Measurements from ENCODE around the gene ZNF608. TPM values are rescaled to one million over a fixed set of nuclear protein-coding genes. Genes with fewer than 3 reads are reported as not detected.

Gene ZNF608
- total RNA-seq, 4 donors from 2014 or later, result 26.6 to 33.4 (median 29.5) TPM

DNA sequence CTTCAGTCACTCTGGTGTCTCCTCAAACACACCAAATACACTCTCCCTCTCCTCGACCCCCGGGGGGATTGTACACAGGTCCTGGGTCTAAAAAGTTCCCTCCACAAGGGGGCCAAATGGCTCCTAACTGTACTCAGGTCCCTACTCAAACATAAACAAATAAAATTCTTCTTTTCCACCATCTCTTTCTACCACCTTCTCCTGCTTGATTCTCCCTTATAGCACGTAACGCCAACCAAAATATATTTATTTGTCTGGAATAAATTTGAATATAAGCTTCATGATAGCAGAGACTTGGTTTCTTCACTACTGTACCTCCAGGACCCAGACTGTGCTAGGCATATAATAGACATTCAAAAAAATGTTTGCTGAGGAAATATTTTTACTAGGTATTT is 21.4 kb downstream of the ZNF608 start:
- 79% methylated on average over 4 of the region's 4 CpGs for WGBS
- Histone ChIP-seq H3K27me3 (no peaks in the 10 kb centered on the region), H3K9me3 (no peaks in the 10 kb centered on the region), H3K36me3 (no peaks in the 10 kb centered on the region), H3K4me3 (no peak overlapping the region), H3K27ac (replicated peaks in 1 of 4) (peak overlapping the region in 1 of 4 donors; percentile 18), H3K4me1 (peaks cover 12 to 66% (median 53%) of the 10 kb centered on the region in 4 donors)
- no peak for TF ChIP-seq POLR2A (IDR thresholded peaks at IDR 0.05; ENCODE audit: low read depth)
- TF ChIP-seq POLR2AphosphoS5 (IDR thresholded peaks at IDR 0.05), result no peak
- TF ChIP-seq CTCF (IDR thresholded peaks at IDR 0.05), result no peak
- no peak for TF ChIP-seq EP300 (IDR thresholded peaks at IDR 0.05)
- intact Hi-C loops (cut with DNase I), result no loop called here
- DNase-seq (ENCODE audit: extremely low spot score), result no peak

- no peak overlapping the region for H3K27ac ChIP-seq (replicated peaks in 1 of 4)
- H3K4me3 ChIP-seq, result no peak overlapping the region
- no peaks in the 10 kb centered on the region for H3K36me3 ChIP-seq
- H3K9me3 ChIP-seq, result no peaks in the 10 kb centered on the region
- DNase-seq (ENCODE audit: extremely low spot score), result no peak
- no peak for TF ChIP-seq POLR2A (IDR thresholded peaks at IDR 0.05; ENCODE audit: low read depth)
- no peak for TF ChIP-seq POLR2AphosphoS5 (IDR thresholded peaks at IDR 0.05)
- no peak for TF ChIP-seq EP300 (IDR thresholded peaks at IDR 0.05)
- no peak for TF ChIP-seq CTCF (IDR thresholded peaks at IDR 0.05)
- WGBS, result 83% methylated on average over 6 of the region's 6 CpGs
- peaks cover 7 to 68% (median 53%) of the 10 kb centered on the region in 4 donors for H3K4me1 ChIP-seq
- intact Hi-C loops (cut with DNase I), result no loop called here
- no peaks in the 10 kb centered on the region for H3K27me3 ChIP-seq
Observed at GRCh38 chr5:124724357-124725039, 21.9 kb downstream of the ZNF608 start.

DNA sequence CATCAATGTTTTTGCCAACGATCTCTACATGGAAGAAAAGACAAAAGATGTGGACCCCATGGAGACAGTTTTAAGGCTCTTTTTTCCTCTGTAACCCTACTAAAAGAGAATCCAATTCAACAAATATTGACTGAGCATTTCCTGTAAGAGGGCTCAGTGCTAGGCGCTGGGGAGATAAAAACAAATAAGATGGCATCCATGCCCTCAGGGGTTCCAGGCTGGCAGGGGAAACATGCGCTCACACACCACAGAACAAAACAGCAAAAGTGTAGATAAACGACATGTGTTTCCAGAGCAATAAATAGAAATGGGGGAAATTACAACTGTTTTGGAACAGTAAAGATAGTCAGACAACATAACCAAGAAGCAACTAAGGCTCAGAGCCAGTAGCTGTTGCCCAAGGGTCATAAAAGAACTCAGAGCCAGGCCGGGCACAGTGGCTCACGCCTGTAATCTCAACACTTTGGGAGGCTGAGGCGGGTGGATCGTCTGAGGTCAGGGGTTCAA is 25.2 kb downstream of the ZNF608 start:
- H3K27me3 ChIP-seq, result no peaks in the 10 kb centered on the region
- H3K36me3 ChIP-seq, result no peaks in the 10 kb centered on the region
- 80% methylated on average over 8 of the region's 8 CpGs for WGBS
- no peak for TF ChIP-seq EP300 (IDR thresholded peaks at IDR 0.05)
- no peak for TF ChIP-seq POLR2A (IDR thresholded peaks at IDR 0.05; ENCODE audit: low read depth)
- TF ChIP-seq POLR2AphosphoS5 (IDR thresholded peaks at IDR 0.05), result no peak
- TF ChIP-seq CTCF (IDR thresholded peaks at IDR 0.05), result no peak
- no peaks in the 10 kb centered on the region for H3K9me3 ChIP-seq
- intact Hi-C loops (cut with DNase I), result no loop called here
- no peak for DNase-seq (ENCODE audit: extremely low spot score)
- H3K27ac ChIP-seq (replicated peaks in 1 of 4), result peak overlapping the region in 1 of 4 donors; percentile 14
- H3K4me1 ChIP-seq, result peaks cover 12 to 73% (median 63%) of the 10 kb centered on the region in 4 donors
- no peak overlapping the region for H3K4me3 ChIP-seq

DNA sequence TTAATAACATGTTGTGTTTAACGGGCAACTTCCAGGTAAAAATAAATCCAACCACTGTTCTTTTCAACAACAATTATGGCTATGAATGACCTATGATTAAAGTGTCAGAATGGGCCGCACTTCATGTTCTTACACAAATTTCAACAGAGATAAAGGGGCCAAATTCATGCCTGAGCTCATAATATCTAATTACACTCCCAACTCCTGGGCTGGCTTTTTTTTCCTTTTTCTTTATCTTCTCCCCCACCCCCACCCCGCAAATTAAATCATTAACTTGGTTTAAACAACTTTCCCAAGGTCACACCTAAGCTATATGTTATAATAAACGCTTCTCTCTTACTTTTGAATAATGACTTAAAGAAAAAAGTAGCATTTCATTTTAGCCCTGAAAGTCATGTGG is 25.8 kb downstream of the ZNF608 start:
- no peak for DNase-seq (ENCODE audit: extremely low spot score)
- TF ChIP-seq POLR2AphosphoS5 (IDR thresholded peaks at IDR 0.05), result no peak
- TF ChIP-seq EP300 (IDR thresholded peaks at IDR 0.05), result no peak
- no peak for TF ChIP-seq POLR2A (IDR thresholded peaks at IDR 0.05; ENCODE audit: low read depth)
- TF ChIP-seq CTCF (IDR thresholded peaks at IDR 0.05), result no peak
- WGBS, result 82% methylated on average over 4 of the region's 4 CpGs
- Histone ChIP-seq H3K27ac (replicated peaks in 1 of 4) (peak overlapping the region in 1 of 4 donors; percentile 51), H3K4me3 (no peak overlapping the region), H3K27me3 (no peaks in the 10 kb centered on the region), H3K36me3 (no peaks in the 10 kb centered on the region), H3K9me3 (no peaks in the 10 kb centered on the region), H3K4me1 (peaks cover 12 to 66% (median 56%) of the 10 kb centered on the region in 4 donors)
- intact Hi-C loops (cut with DNase I), result no loop called here
